K562 (cell line): ENCODE data around the gene TUBGCP6. TPM values are rescaled to one million over a fixed set of nuclear protein-coding genes. Genes with fewer than 3 reads are reported as not detected.

Experiments
- CEBPB ChIP-seq: fragments of 450-650 bp; IDR thresholded peaks from 2 replicates; pipeline ENCODE4 v1.6.1; 2016; ENCODE audit warnings: missing genetic modification characterization, missing compliant biosample characterization
- CREB5 ChIP-seq: fragments of 250-450 bp; sonication (Bioruptor Pico); IDR thresholded peaks from 2 replicates; pipeline ENCODE4 v1.5.0; 2020; ENCODE audit warnings: mild to moderate bottlenecking
- CREM ChIP-seq: IDR thresholded peaks from 2 replicates; pipeline ENCODE4 v1.6.1; 2014; ENCODE audit warnings: antibody characterized with exemption, low read depth
- GATA2 ChIP-seq: sonication (generic); formaldehyde crosslinking; IDR thresholded peaks from 2 replicates; pipeline ENCODE4 v1.4.0; 2020; ENCODE audit warnings: mild to moderate bottlenecking, missing genetic modification reagents
- GTF3C2 ChIP-seq: IDR thresholded peaks from 3 replicates; pipeline ENCODE4 v1.6.1; 2011; ENCODE audit warnings: borderline replicate concordance, mild to moderate bottlenecking, moderate library complexity; ENCODE audit not compliant: insufficient read length; ENCODE audit errors: extremely low read depth
- HDAC8 ChIP-seq: fragments of 450-650 bp; IDR thresholded peaks from 2 replicates; pipeline ENCODE4 v1.6.1; 2016; ENCODE audit warnings: mild to moderate bottlenecking, missing genetic modification characterization, moderate library complexity, missing compliant biosample characterization
- KLF16 ChIP-seq: IDR thresholded peaks from 2 replicates; pipeline ENCODE4 v1.6.1; 2016; ENCODE audit warnings: antibody characterized with exemption
- NONO ChIP-seq, 2 experiments: fragments of 200-400 bp in 1 of 2; fragments of 450-650 bp in 1 of 2; formaldehyde crosslinking in 1 of 2; IDR thresholded peaks; 2 replicates each; pipeline ENCODE4 v1.6.1; 2017; ENCODE audit warnings: low read depth in 2 of 2, mild to moderate bottlenecking in 2 of 2, moderate library complexity in 2 of 2, low read length in 1 of 2
- OTX1 ChIP-seq: fragments of 450-650 bp; formaldehyde crosslinking; IDR thresholded peaks from 2 replicates; pipeline ENCODE4 v1.4.0; 2022; ENCODE audit warnings: mild to moderate bottlenecking
- RFX7 ChIP-seq: fragments of 250-450 bp; sonication (Bioruptor Pico); IDR thresholded peaks from 2 replicates; pipeline ENCODE4 v1.5.1; 2021; ENCODE audit warnings: mild to moderate bottlenecking
- SMARCB1 ChIP-seq: IDR thresholded peaks from 2 replicates; pipeline ENCODE4 v1.6.1; 2011; ENCODE audit warnings: improper control_type of control experiment, low read depth; ENCODE audit not compliant: insufficient read length
- SOX6 ChIP-seq: fragments of 450-650 bp; IDR thresholded peaks from 2 replicates; pipeline ENCODE4 v1.6.1; 2014; ENCODE audit warnings: mild to moderate bottlenecking
- TRIM25 ChIP-seq: fragments of 450-650 bp; IDR thresholded peaks from 2 replicates; pipeline ENCODE4 v1.7.0; 2016; ENCODE audit warnings: borderline replicate concordance
- UBTF ChIP-seq, 2 experiments: IDR thresholded peaks; 2 replicates each; pipeline ENCODE4 v1.6.1; 2012; ENCODE audit warnings: improper control_type of control experiment in 2 of 2, low read depth in 2 of 2, low read length in 2 of 2, borderline replicate concordance in 1 of 2
- ZBTB12 ChIP-seq: fragments of 250-450 bp; sonication (Bioruptor Pico); IDR thresholded peaks from 2 replicates; pipeline ENCODE4 v1.4.0; 2020
- ZNF253 ChIP-seq: fragments of 250-450 bp; sonication (Bioruptor Pico); conservative IDR thresholded peaks from 2 replicates; pipeline ENCODE4 v1.6.1; 2021; ENCODE audit warnings: mild to moderate bottlenecking
- ZNF347 ChIP-seq: fragments of 450-650 bp; formaldehyde crosslinking; IDR thresholded peaks from 2 replicates; pipeline ENCODE4 v1.4.0; 2020; ENCODE audit warnings: low read depth, mild to moderate bottlenecking, moderate library complexity
- ZNF644 ChIP-seq: fragments of 200-800 bp; sonication (Bioruptor generic); IDR thresholded peaks from 2 replicates; pipeline ENCODE4 v1.6.1; 2016; ENCODE audit warnings: low read depth, missing genetic modification characterization, missing compliant biosample characterization
- polyA plus RNA-seq, 8 experiments: library from polyadenylated mRNA; depleted of rRNA in 4 of 8; stranded (reverse) in 5 of 8; unstranded in 3 of 8; fragments of >200 nt; fragmentation: Nextera tagmentation in 2 of 8; fragmentation: Illumina TruSeq in 1 of 8; extraction: Ambion mirVana in 2 of 8; extraction: Trizol in 1 of 8; gene quantifications; 2 replicates each; pipeline versions ENCODE4 v1.2.1 to v1.2.3, GENCODE V29; 2011 to 2014; ENCODE audit warnings: inconsistent platforms in 1 of 8, missing spikeins in 1 of 8
- total RNA-seq, 7 experiments: library from RNA; depleted of rRNA in 6 of 7; stranded (reverse); fragments of >200 nt in 6 of 7; fragmentation: Illumina TruSeq in 2 of 7; extraction: Trizol in 2 of 7; gene quantifications; 2 replicates each; pipeline versions ENCODE4 v1.2.1 to v1.2.3, GENCODE V29; 2011 to 2021; ENCODE audit warnings: low replicate concordance in 1 of 7

The TUBGCP6 gene
- total and polyA plus RNA-seq, 9 of the 15 experiments (the other 6 are each of a cell fraction or from before 2014, with no cell fraction given): 0.76 to 33.0 (median 10.1) TPM

GRCh38 chr22:50244420-50245213, at the start of gene TUBGCP6 (continued):
- TF ChIP-seq ZBTB12 (CRISPR knock-in tag): peak; percentile 97
- TF ChIP-seq CREB5 (CRISPR knock-in tag): no peak
- 0 out of 4 replicates have a peak, but pooled peaks of 1 of the 2 experiments have one; percentile 55 for TF ChIP-seq NONO (IDR thresholded peaks at IDR 0.05; ENCODE audit: low read depth in 2 of 2, low read length in 1 of 2)
- TF ChIP-seq SMARCB1: no peak
- no peak for TF ChIP-seq ZNF644 (tag)
- peak; percentile 100 for TF ChIP-seq CREM
- TF ChIP-seq CEBPB: no peak
- no peak for TF ChIP-seq UBTF (IDR thresholded peaks at IDR 0.05; ENCODE audit: borderline replicate concordance in 1 of 2, low read depth in 2 of 2, low read length in 2 of 2)
- TF ChIP-seq RFX7: no peak
- no peak for TF ChIP-seq GTF3C2
- no peak for TF ChIP-seq ZNF347 (CRISPR knock-in tag)
- TF ChIP-seq ZNF253 (CRISPR knock-in tag): no peak
- TF ChIP-seq OTX1 (CRISPR knock-in tag): no peak
- no peak for TF ChIP-seq GATA2 (CRISPR knock-in tag)
- TF ChIP-seq KLF16: no peak
- TF ChIP-seq HDAC8 (tag): no peak
- TF ChIP-seq TRIM25: no peak
- no peak for TF ChIP-seq SOX6
